Activated CD4-positive, CD25-positive, alpha-beta regulatory T cell (primary cell): Measurements from ENCODE around the gene SIAH1.
"Not testable (repeated sequence)": the region's sequence is repeated elsewhere in the genome, so short reads cannot be mapped to it uniquely, and the experiment has no call there.

Experiments used
- DNase-seq, 4 experiments: peaks; one replicate each; lab custom pipeline; 2025; lab: John Stamatoyannopoulos, UW

SIAH1 gene

DNA sequence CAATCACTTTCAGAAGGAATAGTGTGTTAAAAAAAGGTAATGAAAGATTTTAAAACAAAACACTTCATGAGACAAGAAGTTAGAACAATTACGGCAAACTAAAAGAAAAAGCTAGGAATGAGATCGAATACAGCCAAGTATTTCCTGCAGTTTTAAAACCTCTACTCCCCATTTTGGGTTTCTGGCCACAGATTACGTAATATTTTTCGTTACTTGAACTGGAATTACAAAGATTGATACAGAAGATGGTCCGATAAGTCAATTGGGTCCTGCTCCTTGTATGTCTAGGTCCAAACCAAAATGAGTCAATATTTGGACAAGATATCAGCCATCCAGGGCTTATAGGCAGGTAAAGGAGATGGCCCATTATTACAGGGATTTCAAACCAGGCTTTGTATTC lies 52.2 kb downstream of the SIAH1 start:
- no peak for DNase-seq

DNA sequence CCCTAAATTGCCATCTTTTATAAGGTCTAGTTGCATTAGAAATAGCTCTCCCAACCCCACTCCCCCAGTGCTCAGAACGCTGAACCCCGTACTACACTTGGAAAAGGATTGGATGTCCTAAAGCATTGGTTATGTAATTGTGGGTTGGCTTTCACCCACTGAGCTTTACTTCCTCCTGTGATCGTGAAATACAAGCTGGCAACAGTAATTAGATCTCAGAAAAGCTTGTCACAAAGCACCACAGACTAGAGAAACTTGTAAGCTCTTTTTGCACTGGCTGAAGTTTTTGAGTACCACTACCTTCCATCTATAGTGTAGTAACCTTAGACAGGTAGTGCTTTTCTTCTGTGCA lies 54.4 kb downstream of the SIAH1 start:
- no peak for DNase-seq

DNA sequence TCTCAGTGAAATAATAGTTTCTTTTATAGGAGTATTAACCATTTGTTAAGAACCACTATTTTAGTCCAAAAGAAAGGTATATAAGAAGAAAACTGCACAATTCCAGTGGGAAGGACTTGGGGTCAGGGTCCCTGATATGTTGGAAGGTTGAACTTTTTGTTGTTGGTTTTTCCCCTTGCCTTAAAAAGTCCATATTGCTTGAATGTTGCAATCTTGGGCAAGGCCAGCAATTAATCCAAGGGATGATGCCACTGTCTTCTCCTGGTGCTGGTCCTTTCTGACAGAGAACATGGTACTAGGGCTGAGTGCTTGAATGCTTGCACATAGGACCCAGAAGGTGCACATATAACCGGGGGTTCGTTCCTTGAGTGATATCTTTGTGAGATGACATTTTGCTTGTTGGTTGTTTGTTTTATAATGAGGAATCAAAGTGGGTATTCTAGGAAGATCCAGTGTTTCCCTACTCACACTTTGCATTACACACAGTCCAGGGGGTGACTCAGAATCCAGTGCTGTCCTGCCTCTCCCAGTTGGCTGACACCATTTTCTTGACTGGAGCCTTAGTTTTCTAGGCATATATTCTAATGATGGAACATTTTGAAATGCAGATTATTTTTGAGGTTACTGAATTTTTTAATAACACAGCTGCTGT lies 54.9 kb downstream of the SIAH1 start:
- DNase-seq, result no peak

DNA sequence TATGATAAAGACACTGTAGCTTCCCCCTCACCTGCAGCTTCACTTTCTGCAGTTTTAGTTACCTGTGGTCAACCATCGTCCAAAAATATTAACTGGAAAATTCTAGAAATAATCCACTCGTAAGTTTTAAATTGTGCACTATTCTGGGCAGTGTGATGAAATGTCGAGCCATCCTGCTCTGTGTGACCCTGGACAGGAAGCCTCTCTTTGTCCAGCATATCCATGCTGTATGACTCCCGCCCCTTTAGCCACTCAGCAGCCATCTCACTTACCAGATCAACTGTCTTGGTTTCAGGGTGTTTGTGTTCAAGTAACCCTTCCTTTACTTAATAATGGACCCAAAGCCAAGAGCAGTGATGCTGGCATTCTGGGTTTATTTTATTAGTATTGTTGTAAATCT lies 56.1 kb downstream of the SIAH1 start:
- DNase-seq, result no peak

DNA sequence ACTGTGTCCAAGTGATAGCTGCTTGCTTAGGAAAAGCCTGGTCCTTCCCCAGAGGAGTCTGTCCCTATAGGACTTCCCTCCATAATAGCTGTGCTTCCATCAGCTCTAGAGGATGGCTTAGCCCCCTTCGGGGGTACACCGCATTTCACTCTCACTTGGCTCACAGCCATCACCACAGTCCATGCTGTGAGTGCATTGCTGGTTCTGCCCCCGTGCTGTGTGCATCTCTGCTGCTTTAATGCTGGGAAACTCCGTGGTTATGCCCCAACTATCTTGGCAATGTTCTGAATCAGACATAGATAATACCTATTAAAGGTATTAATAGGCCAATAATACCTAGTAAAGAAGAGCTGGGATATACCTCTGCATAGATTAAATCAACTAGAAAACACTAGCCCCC lies 58.3 kb downstream of the SIAH1 start:
- DNase-seq, result no peak

DNA sequence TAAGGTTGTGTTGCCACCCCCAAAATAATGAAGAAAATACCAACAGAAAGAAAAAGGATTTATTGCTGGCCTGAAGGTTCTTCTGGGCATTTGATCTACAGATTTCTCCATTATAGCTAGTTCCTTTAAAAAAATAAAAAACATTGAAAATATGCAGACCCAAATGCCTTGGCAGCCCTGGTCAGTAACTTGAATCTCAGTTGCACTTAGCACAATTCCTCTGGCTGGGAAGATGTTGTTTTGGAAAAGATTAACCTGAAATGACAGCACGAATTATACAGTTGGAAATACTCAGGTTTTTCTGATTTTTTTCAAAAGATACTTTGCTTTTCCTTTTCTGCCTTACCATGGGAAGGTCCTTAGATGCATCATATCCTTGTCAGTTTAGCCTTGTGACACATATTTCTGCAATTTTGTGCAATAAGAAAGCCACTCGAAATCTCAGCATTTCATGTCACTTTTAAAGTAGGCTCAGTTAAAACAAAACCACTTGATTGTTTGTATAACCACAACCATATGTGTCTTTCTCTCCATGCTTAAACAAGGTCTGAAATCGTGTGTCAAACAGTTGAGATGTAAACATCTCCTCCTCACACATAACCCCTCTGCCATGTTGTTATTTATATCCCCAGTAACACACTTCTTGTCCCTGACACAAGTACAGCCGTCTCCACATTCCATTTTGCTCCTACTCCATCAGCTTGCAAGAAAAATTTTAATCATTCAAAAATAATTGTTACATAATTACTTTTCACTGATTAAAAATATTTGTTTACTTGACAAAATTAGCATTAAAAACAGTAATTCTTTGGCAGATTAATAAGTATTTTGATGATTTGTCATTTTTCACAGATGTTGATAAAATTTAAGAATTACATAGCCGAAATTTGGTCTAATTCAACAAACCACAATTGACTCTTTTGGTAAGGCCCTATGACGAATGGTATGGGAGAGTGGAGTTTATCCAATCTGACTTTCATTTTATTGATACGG lies 61.1 kb downstream of the SIAH1 start:
- DNase-seq, result no peak

DNA sequence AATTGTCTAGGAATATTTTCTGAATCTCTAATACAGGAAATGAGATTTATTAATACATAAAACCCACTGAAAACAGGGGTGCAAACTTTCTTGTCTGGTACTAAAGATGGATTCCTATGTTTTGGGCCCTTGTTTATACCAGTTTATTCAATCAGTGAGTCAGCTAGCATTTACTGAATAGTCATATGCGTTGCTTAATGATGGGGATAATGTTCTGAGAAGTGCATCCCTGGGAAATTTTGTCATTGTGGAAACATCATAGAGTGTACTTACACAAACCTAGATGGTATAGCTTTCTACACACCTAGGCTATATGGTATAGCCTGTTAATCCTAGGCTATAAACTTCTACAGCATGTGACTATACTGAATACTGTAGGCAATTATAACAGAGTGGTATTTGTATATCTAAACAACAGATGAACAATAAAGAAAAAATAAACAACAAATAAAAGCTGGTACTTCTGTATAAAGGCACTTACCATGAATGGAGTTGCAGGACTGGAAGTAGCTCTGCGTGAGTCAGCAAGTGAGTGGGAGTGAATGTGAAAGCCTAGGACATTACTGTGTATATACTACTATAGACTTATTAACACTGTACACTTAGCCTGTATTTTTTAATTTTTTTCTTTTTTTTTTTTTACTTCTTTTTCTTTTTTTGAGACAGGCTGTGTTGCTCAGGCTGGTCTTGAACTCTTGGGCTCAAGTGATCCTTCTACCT lies 63.7 kb downstream of the SIAH1 start:
- DNase-seq, result no peak

- DNase-seq, result no peak
These were observed 66.6 kb downstream of the SIAH1 start for GRCh38 chr16:48318630-48319029.

- DNase-seq, result no peak
These were observed 67.4 kb downstream of the SIAH1 start for GRCh38 chr16:48317614-48318315.

- no peak for DNase-seq
These were observed 68.2 kb downstream of the SIAH1 start for GRCh38 chr16:48317026-48317425.

- not testable (repeated sequence) for DNase-seq
These were observed 71.3 kb downstream of the SIAH1 start for GRCh38 chr16:48313905-48314304.

DNA sequence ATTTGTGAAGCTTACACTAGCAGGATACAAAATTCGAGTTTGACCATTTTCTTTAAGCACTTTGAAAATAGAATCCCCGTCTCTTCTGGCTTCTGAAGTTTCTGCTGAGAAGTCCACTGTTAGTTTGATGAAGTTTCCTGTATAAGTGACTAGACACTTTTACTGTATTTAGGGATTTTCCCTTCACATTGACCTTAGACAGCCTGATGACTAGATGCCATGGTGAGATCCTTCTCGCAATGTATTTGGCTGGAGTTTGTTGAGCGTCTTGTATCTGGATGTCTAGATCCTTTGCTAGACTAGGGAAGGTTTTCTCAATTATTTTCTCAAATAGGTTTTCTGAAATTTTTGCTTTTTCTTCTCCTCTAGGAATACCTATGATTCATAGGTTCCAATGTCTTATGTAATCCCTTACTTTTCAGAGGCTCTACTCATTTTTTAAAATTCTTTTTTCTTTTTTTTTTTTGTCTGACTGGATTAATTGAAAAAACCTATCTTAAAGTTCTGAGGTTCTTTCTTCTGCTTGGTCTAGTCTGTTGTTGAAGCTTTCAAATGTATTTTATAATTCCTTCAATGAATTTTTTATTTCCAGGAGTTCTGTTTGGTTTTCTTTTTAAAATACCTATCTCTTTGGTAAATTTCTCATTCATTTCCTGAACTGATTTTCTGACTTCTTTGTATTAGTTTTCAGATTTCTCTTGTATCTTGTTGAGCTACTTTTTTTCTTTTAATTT lies 74.1 kb downstream of the SIAH1 start:
- DNase-seq, result no peak
